HuH-7 (cell line): ENCODE results near the gene APOF.
"Not testable (repeated sequence)": the region's sequence is repeated elsewhere in the genome, so short reads cannot be mapped to it uniquely, and the experiment has no call there.

Experiments
- DNase-seq: peaks from one replicate; pipeline ENCODE4 v3.0.0; 2011; ENCODE audit warnings: low spot score

APOF gene

GRCh38 chr12:56362130-56363059 lies at the start of gene APOF:
Gene APOF, minus strand, starts transcription at chr12:56362857. Its CDS starts 112 bp downstream, at chr12:56362745.
- no peak for DNase-seq

GRCh38 chr12:56411781-56412639 lies 49.4 kb upstream of the APOF start:
- DNase-seq = no peak

GRCh38 chr12:56410768-56411167 lies 48.1 kb upstream of the APOF start:
- DNase-seq = no peak

- DNase-seq = no peak
Measured at GRCh38 chr12:56408799-56409417, 46.3 kb upstream of the APOF start.

- DNase-seq = not testable (repeated sequence)
Measured at GRCh38 chr12:56404227-56404626, 41.6 kb upstream of the APOF start.

- not testable (repeated sequence) for DNase-seq
Measured at GRCh38 chr12:56401612-56402011, 39.0 kb upstream of the APOF start.

- DNase-seq = not testable (repeated sequence)
Measured at GRCh38 chr12:56401125-56401524, 38.5 kb upstream of the APOF start.

GRCh38 chr12:56399466-56399865 lies 36.8 kb upstream of the APOF start:
- DNase-seq = not testable (repeated sequence)

- no peak for DNase-seq
Measured at GRCh38 chr12:56398324-56398723, 35.7 kb upstream of the APOF start.

GRCh38 chr12:56392331-56392730 lies 29.7 kb upstream of the APOF start:
- no peak for DNase-seq

GRCh38 chr12:56391721-56392120 lies 29.1 kb upstream of the APOF start:
- DNase-seq = no peak

GRCh38 chr12:56389412-56389811 lies 26.8 kb upstream of the APOF start:
- DNase-seq = no peak

GRCh38 chr12:56387152-56387736 lies 24.6 kb upstream of the APOF start:
- no peak for DNase-seq

GRCh38 chr12:56385873-56386272 lies 23.2 kb upstream of the APOF start:
- no peak for DNase-seq

- no peak for DNase-seq
Measured at GRCh38 chr12:56382611-56383010, 20.0 kb upstream of the APOF start.

GRCh38 chr12:56377989-56378316 lies 15.3 kb upstream of the APOF start:
- DNase-seq = no peak

- DNase-seq = no peak
Measured at GRCh38 chr12:56377310-56377988, 14.8 kb upstream of the APOF start.

GRCh38 chr12:56375598-56376434 lies 13.2 kb upstream of the APOF start:
- DNase-seq = no peak

- no peak for DNase-seq
Measured at GRCh38 chr12:56374726-56375597, 12.3 kb upstream of the APOF start.

- no peak for DNase-seq
Measured at GRCh38 chr12:56373515-56373914, 10.9 kb upstream of the APOF start.
